ENCODE results near the gene LTBP1.

DNA sequence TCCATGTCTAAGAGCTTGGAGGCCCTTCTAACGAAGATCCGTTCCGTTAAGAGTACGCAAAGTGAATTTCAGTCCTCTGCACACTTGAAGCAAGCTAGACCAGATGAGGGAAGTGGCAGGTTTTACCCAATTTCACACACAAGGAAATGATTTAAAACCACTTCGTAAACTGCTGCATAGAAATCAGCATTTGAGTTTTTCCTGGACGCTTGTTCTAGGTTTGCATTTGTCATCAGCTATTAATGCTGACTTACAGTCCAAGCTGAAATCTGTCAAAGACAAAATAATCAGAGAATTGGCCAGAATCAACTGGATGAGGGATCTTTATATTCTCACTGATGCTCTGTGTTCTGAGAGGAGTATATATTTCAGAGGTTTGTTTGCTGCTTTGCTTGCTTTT lies 412.1 kb downstream of the LTBP1 start:
- no peak for TF ChIP-seq CTCF (IDR thresholded peaks at IDR 0.05)
- no peak for TF ChIP-seq POLR2A (IDR thresholded peaks at IDR 0.05)
